H1 (cell line): ENCODE results near the gene TMEM54. TPM values are rescaled to one million over a fixed set of nuclear protein-coding genes. Genes with fewer than 3 reads are reported as not detected.

Experiments
- FOSL1 ChIP-seq: IDR thresholded peaks from 2 replicates; pipeline ENCODE4 v1.6.1; 2011; ENCODE audit warnings: mild to moderate bottlenecking, low read depth, low read length, moderate library complexity; ENCODE audit not compliant: insufficient read depth
- GTF2F1 ChIP-seq: IDR thresholded peaks from 2 replicates; pipeline ENCODE4 v1.6.1; 2012; ENCODE audit warnings: low read depth, low read length, improper control_type of control experiment, borderline replicate concordance
- JUND ChIP-seq: IDR thresholded peaks from 2 replicates; pipeline ENCODE4 v1.6.1; 2011; ENCODE audit warnings: mild to moderate bottlenecking, improper control_type of control experiment, low read length
- NANOG ChIP-seq: IDR thresholded peaks from 2 replicates; pipeline ENCODE4 v1.6.1; 2011; ENCODE audit warnings: low read length, low read depth, mild to moderate bottlenecking, inconsistent platforms; ENCODE audit not compliant: insufficient read depth, poor library complexity, severe bottlenecking
- POLR2AphosphoS5 ChIP-seq: IDR thresholded peaks from 2 replicates; pipeline ENCODE4 v1.6.1; 2011; ENCODE audit warnings: low read depth, low read length
- POU5F1 ChIP-seq: IDR thresholded peaks from 2 replicates; pipeline ENCODE4 v1.6.1; 2011; ENCODE audit warnings: low read depth, mild to moderate bottlenecking, low read length, moderate library complexity
- RXRA ChIP-seq: IDR thresholded peaks from 2 replicates; pipeline ENCODE4 v1.6.1; 2011; ENCODE audit warnings: low read depth, mild to moderate bottlenecking, low read length, moderate library complexity; ENCODE audit not compliant: insufficient read depth
- SP4 ChIP-seq: IDR thresholded peaks from 2 replicates; pipeline ENCODE4 v1.6.1; 2012; ENCODE audit warnings: low read length, inconsistent platforms
- ZNF274 ChIP-seq: IDR thresholded peaks from 2 replicates; pipeline ENCODE4 v1.7.0; 2012; ENCODE audit warnings: low read length, borderline replicate concordance; ENCODE audit errors: extremely low read depth
- polyA plus RNA-seq, 7 experiments: library from polyadenylated mRNA; depleted of rRNA in 3 of 7; stranded (reverse) in 5 of 7; unstranded in 2 of 7; fragments of >200 nt in 5 of 7; fragments of 200-250 nt in 2 of 7; gene quantifications; 1 replicate in 5 of 7; 2 replicates in 1 of 7; 4 replicates in 1 of 7; pipeline versions ENCODE4 v1.2.1 to v1.2.3, GENCODE V29; 2011 to 2013; ENCODE audit warnings: missing spikeins in 2 of 7, mixed read lengths in 2 of 7
- total RNA-seq: library from RNA; stranded (reverse); fragmentation: NEBNext Ultra II Directional; extraction: Animal tissue kit (Norgen Biotek cat#: 25700); gene quantifications from 2 replicates; pipeline ENCODE4 v1.2.1, GENCODE V29; 2021
- TF ChIP-seq, protein P1 (sequence below): fragments of 300-600 bp; sonication (generic); IDR thresholded peaks from 2 replicates; pipeline ENCODE4 v1.7.1; 2012; ENCODE audit warnings: low read length, moderate library complexity, mild to moderate bottlenecking, inconsistent platforms; ENCODE audit not compliant: insufficient replicate concordance
- TF ChIP-seq, protein P2 (sequence below): IDR thresholded peaks from 2 replicates; pipeline ENCODE4 v1.6.1; 2012; ENCODE audit warnings: inconsistent platforms
- TF ChIP-seq, protein P3 (sequence below): IDR thresholded peaks from 2 replicates; pipeline ENCODE4 v1.6.1; 2011; ENCODE audit warnings: low read depth, mild to moderate bottlenecking, low read length; ENCODE audit not compliant: insufficient read depth

The TMEM54 gene
- total and polyA plus RNA-seq, 2 of the 8 experiments (the other 6 are each of a cell fraction or from before 2014, with no cell fraction given) = 9.5 to 58.7 TPM

GRCh38 chr1:32872192-32872460, 29.1 kb downstream of the TMEM54 start (continued):
- TF ChIP-seq, protein P1, sequence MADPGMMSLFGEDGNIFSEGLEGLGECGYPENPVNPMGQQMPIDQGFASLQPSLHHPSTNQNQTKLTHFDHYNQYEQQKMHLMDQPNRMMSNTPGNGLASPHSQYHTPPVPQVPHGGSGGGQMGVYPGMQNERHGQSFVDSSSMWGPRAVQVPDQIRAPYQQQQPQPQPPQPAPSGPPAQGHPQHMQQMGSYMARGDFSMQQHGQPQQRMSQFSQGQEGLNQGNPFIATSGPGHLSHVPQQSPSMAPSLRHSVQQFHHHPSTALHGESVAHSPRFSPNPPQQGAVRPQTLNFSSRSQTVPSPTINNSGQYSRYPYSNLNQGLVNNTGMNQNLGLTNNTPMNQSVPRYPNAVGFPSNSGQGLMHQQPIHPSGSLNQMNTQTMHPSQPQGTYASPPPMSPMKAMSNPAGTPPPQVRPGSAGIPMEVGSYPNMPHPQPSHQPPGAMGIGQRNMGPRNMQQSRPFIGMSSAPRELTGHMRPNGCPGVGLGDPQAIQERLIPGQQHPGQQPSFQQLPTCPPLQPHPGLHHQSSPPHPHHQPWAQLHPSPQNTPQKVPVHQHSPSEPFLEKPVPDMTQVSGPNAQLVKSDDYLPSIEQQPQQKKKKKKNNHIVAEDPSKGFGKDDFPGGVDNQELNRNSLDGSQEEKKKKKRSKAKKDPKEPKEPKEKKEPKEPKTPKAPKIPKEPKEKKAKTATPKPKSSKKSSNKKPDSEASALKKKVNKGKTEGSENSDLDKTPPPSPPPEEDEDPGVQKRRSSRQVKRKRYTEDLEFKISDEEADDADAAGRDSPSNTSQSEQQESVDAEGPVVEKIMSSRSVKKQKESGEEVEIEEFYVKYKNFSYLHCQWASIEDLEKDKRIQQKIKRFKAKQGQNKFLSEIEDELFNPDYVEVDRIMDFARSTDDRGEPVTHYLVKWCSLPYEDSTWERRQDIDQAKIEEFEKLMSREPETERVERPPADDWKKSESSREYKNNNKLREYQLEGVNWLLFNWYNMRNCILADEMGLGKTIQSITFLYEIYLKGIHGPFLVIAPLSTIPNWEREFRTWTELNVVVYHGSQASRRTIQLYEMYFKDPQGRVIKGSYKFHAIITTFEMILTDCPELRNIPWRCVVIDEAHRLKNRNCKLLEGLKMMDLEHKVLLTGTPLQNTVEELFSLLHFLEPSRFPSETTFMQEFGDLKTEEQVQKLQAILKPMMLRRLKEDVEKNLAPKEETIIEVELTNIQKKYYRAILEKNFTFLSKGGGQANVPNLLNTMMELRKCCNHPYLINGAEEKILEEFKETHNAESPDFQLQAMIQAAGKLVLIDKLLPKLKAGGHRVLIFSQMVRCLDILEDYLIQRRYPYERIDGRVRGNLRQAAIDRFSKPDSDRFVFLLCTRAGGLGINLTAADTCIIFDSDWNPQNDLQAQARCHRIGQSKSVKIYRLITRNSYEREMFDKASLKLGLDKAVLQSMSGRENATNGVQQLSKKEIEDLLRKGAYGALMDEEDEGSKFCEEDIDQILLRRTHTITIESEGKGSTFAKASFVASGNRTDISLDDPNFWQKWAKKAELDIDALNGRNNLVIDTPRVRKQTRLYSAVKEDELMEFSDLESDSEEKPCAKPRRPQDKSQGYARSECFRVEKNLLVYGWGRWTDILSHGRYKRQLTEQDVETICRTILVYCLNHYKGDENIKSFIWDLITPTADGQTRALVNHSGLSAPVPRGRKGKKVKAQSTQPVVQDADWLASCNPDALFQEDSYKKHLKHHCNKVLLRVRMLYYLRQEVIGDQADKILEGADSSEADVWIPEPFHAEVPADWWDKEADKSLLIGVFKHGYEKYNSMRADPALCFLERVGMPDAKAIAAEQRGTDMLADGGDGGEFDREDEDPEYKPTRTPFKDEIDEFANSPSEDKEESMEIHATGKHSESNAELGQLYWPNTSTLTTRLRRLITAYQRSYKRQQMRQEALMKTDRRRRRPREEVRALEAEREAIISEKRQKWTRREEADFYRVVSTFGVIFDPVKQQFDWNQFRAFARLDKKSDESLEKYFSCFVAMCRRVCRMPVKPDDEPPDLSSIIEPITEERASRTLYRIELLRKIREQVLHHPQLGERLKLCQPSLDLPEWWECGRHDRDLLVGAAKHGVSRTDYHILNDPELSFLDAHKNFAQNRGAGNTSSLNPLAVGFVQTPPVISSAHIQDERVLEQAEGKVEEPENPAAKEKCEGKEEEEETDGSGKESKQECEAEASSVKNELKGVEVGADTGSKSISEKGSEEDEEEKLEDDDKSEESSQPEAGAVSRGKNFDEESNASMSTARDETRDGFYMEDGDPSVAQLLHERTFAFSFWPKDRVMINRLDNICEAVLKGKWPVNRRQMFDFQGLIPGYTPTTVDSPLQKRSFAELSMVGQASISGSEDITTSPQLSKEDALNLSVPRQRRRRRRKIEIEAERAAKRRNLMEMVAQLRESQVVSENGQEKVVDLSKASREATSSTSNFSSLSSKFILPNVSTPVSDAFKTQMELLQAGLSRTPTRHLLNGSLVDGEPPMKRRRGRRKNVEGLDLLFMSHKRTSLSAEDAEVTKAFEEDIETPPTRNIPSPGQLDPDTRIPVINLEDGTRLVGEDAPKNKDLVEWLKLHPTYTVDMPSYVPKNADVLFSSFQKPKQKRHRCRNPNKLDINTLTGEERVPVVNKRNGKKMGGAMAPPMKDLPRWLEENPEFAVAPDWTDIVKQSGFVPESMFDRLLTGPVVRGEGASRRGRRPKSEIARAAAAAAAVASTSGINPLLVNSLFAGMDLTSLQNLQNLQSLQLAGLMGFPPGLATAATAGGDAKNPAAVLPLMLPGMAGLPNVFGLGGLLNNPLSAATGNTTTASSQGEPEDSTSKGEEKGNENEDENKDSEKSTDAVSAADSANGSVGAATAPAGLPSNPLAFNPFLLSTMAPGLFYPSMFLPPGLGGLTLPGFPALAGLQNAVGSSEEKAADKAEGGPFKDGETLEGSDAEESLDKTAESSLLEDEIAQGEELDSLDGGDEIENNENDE = no peak
- TF ChIP-seq NANOG (no peak), SP4 (no peak), GTF2F1 (no peak), RXRA (no peak), ZNF274 (no peak), POU5F1 (no peak), POLR2AphosphoS5 (no peak), FOSL1 (no peak), JUND (no peak)
- TF ChIP-seq, protein P2, sequence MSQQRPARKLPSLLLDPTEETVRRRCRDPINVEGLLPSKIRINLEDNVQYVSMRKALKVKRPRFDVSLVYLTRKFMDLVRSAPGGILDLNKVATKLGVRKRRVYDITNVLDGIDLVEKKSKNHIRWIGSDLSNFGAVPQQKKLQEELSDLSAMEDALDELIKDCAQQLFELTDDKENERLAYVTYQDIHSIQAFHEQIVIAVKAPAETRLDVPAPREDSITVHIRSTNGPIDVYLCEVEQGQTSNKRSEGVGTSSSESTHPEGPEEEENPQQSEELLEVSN = no peak
- TF ChIP-seq, protein P3, sequence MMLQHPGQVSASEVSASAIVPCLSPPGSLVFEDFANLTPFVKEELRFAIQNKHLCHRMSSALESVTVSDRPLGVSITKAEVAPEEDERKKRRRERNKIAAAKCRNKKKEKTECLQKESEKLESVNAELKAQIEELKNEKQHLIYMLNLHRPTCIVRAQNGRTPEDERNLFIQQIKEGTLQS = no peak
